Central memory CD8-positive, alpha-beta T cell (primary cell): ENCODE measurements around the gene RICTOR.

Experiments used
- ATAC-seq: fragments of 150-1000 bp; cut with Tn5 transposase; replicated peaks from 2 replicates; pipeline ENCODE4 v1.10.0; 2022; ENCODE audit warnings: mild to moderate bottlenecking, moderate FRiP score, moderate number of reproducible peaks; ENCODE audit not compliant: poor library complexity, severe bottlenecking; ENCODE audit errors: extremely low read depth
- DNase-seq, 2 donors: peaks; one replicate each; pipeline ENCODE4 v3.0.0; 2021; ENCODE audit warnings: low spot score in 2 of 2
- H3K27ac Mint-ChIP-seq: one replicate; pipeline ENCODE4 v1.8.0; 2022; ENCODE audit warnings: low read depth, mild to moderate bottlenecking, moderate library complexity, mixed read lengths
- H3K27me3 Mint-ChIP-seq: one replicate; pipeline ENCODE4 v1.8.0; 2022; ENCODE audit warnings: mixed read lengths
- H3K36me3 Mint-ChIP-seq: one replicate; pipeline ENCODE4 v1.8.0; 2022; ENCODE audit warnings: mild to moderate bottlenecking, moderate library complexity, mixed read lengths; ENCODE audit not compliant: insufficient read depth
- H3K4me1 Mint-ChIP-seq: one replicate; pipeline ENCODE4 v1.8.0; 2022; ENCODE audit warnings: mixed read lengths
- H3K4me3 Mint-ChIP-seq: one replicate; pipeline ENCODE4 v1.8.0; 2022; ENCODE audit warnings: mild to moderate bottlenecking, moderate library complexity, mixed read lengths
- H3K9me3 Mint-ChIP-seq: one replicate; pipeline ENCODE4 v1.8.0; 2022; ENCODE audit warnings: mixed read lengths

RICTOR gene

GRCh38 chr5:39091940-39092580, 17.9 kb upstream of the RICTOR start:
- ATAC-seq (no peak), DNase-seq (no peak)
- Mint-ChIP-seq H3K36me3 (no peaks in the 10 kb centered on the region), H3K27ac (no peak overlapping the region), H3K9me3 (no peaks in the 10 kb centered on the region), H3K4me3 (no peak overlapping the region), H3K4me1 (no peaks in the 10 kb centered on the region), H3K27me3 (peaks cover 34% of the 10 kb centered on the region)

GRCh38 chr5:39083968-39084367, 9.8 kb upstream of the RICTOR start:
- ATAC-seq (no peak), DNase-seq (no peak)
- Mint-ChIP-seq H3K9me3 (no peaks in the 10 kb centered on the region), H3K4me1 (peaks cover 6% of the 10 kb centered on the region), H3K4me3 (no peak overlapping the region), H3K36me3 (peaks cover 1% of the 10 kb centered on the region), H3K27ac (no peak overlapping the region), H3K27me3 (peaks cover 63% of the 10 kb centered on the region)

GRCh38 chr5:39082995-39083394, 8.8 kb upstream of the RICTOR start:
- no peaks in the 10 kb centered on the region for H3K9me3 Mint-ChIP-seq
- ATAC-seq (no peak), DNase-seq (no peak)
- no peak overlapping the region for H3K4me3 Mint-ChIP-seq
- peaks cover 56% of the 10 kb centered on the region for H3K27me3 Mint-ChIP-seq
- H3K27ac Mint-ChIP-seq = no peak overlapping the region
- peaks cover 6% of the 10 kb centered on the region for H3K4me1 Mint-ChIP-seq
- H3K36me3 Mint-ChIP-seq = peaks cover 1% of the 10 kb centered on the region

GRCh38 chr5:39080597-39081204, 6.5 kb upstream of the RICTOR start:
- ATAC-seq (peak; percentile 54), DNase-seq (no peak)
- Mint-ChIP-seq H3K4me3 (no peak overlapping the region), H3K9me3 (no peaks in the 10 kb centered on the region), H3K27me3 (peaks cover 59% of the 10 kb centered on the region), H3K27ac (no peak overlapping the region), H3K36me3 (peaks cover 1% of the 10 kb centered on the region), H3K4me1 (peaks cover 12% of the 10 kb centered on the region)

GRCh38 chr5:39080168-39080567, 6.0 kb upstream of the RICTOR start:
- H3K36me3 Mint-ChIP-seq = peaks cover 3% of the 10 kb centered on the region
- no peaks in the 10 kb centered on the region for H3K9me3 Mint-ChIP-seq
- peaks cover 59% of the 10 kb centered on the region for H3K27me3 Mint-ChIP-seq
- DNase-seq (no peak), ATAC-seq (no peak)
- H3K4me3 Mint-ChIP-seq = no peak overlapping the region
- peaks cover 17% of the 10 kb centered on the region for H3K4me1 Mint-ChIP-seq
- H3K27ac Mint-ChIP-seq = no peak overlapping the region

GRCh38 chr5:39079147-39079546, 4.9 kb upstream of the RICTOR start:
- Mint-ChIP-seq H3K4me1 (peaks cover 21% of the 10 kb centered on the region), H3K27ac (no peak overlapping the region), H3K36me3 (peaks cover 10% of the 10 kb centered on the region), H3K27me3 (peaks cover 59% of the 10 kb centered on the region), H3K4me3 (no peak overlapping the region), H3K9me3 (no peaks in the 10 kb centered on the region)
- DNase-seq = no peak
- ATAC-seq = no peak

- Mint-ChIP-seq H3K36me3 (peaks cover 18% of the 10 kb centered on the region), H3K4me1 (peaks cover 31% of the 10 kb centered on the region), H3K4me3 (peak overlapping the region; percentile 4), H3K9me3 (no peaks in the 10 kb centered on the region), H3K27me3 (peaks cover 45% of the 10 kb centered on the region), H3K27ac (peak overlapping the region; percentile 14)
- ATAC-seq (no peak), DNase-seq (no peak)
These were observed 2.8 kb upstream of the RICTOR start for GRCh38 chr5:39076757-39077728.

GRCh38 chr5:39076101-39076756, 2.0 kb upstream of the RICTOR start:
- no peak overlapping the region for H3K27ac Mint-ChIP-seq
- peak overlapping the region; percentile 94 for H3K4me3 Mint-ChIP-seq
- ATAC-seq = no peak

GRCh38 chr5:39073767-39074016, 507 bp downstream of the RICTOR start:
- Mint-ChIP-seq H3K4me3 (peak overlapping the region; percentile 94), H3K27ac (peak overlapping the region; percentile 96), H3K36me3 (peaks cover 21% of the 10 kb centered on the region), H3K4me1 (peaks cover 41% of the 10 kb centered on the region), H3K9me3 (no peaks in the 10 kb centered on the region), H3K27me3 (peaks cover 16% of the 10 kb centered on the region)
- ATAC-seq (peak; percentile 6), DNase-seq (no peak)

More at GRCh38 chr5:39076101-39076756, 2.0 kb upstream of the RICTOR start:
- DNase-seq = no peak
- Mint-ChIP-seq H3K9me3 (no peaks in the 10 kb centered on the region), H3K27me3 (peaks cover 36% of the 10 kb centered on the region), H3K36me3 (peaks cover 18% of the 10 kb centered on the region), H3K4me1 (peaks cover 34% of the 10 kb centered on the region)

- Mint-ChIP-seq H3K4me3 (peak overlapping the region; percentile 94), H3K4me1 (peaks cover 47% of the 10 kb centered on the region), H3K9me3 (no peaks in the 10 kb centered on the region), H3K27me3 (peaks cover 16% of the 10 kb centered on the region), H3K27ac (peak overlapping the region; percentile 96), H3K36me3 (peaks cover 22% of the 10 kb centered on the region)
- peak; percentile 49 to 58 for DNase-seq
- ATAC-seq = peak; percentile 61
These were observed 1.1 kb downstream of the RICTOR start for GRCh38 chr5:39072925-39073766.

GRCh38 chr5:39068099-39068498, 6.1 kb downstream of the RICTOR start:
- H3K9me3 Mint-ChIP-seq = peaks cover 13% of the 10 kb centered on the region
- DNase-seq = no peak
- H3K27ac Mint-ChIP-seq = no peak overlapping the region
- H3K4me1 Mint-ChIP-seq = peaks cover 66% of the 10 kb centered on the region
- ATAC-seq = no peak
- no peak overlapping the region for H3K4me3 Mint-ChIP-seq
- H3K36me3 Mint-ChIP-seq = peaks cover 26% of the 10 kb centered on the region
- no peaks in the 10 kb centered on the region for H3K27me3 Mint-ChIP-seq

- Mint-ChIP-seq H3K4me3 (no peak overlapping the region), H3K9me3 (peaks cover 13% of the 10 kb centered on the region), H3K27me3 (no peaks in the 10 kb centered on the region), H3K36me3 (peaks cover 21% of the 10 kb centered on the region), H3K27ac (no peak overlapping the region), H3K4me1 (peaks cover 77% of the 10 kb centered on the region)
- DNase-seq = no peak
- no peak for ATAC-seq
These were observed 9.7 kb downstream of the RICTOR start for GRCh38 chr5:39064450-39064849.
